ENCODE measurements around the gene ERVH48-1. TPM values are rescaled to one million over a fixed set of nuclear protein-coding genes. Genes with fewer than 3 reads are reported as not detected.
"Not testable (repeated sequence)": the region's sequence is repeated elsewhere in the genome, so short reads cannot be mapped to it uniquely, and the experiment has no call there.

The ERVH48-1 gene
- total RNA-seq, 1 experiment from 2014 or later, result 0.05 TPM

- no TSS peak for BruUV-seq (replicated peaks)
- ChIA-PET POLR2A (no interaction called here), CTCF (no interaction called here)
- Histone ChIP-seq H3K9me3 (ENCODE audit: control insufficient read depth, insufficient read depth, low read depth, low read length) (no peaks in the 10 kb centered on the region), H3K4me1 (ENCODE audit: control insufficient read depth, insufficient read depth, low read length) (peaks cover 12% of the 10 kb centered on the region), H3K27ac (ENCODE audit: low read length) (no peak overlapping the region), H3K4me3 (ENCODE audit: low read depth in 2 of 2, low read length in 2 of 2) (no peak overlapping the region), H3K27me3 (ENCODE audit: control insufficient read depth, insufficient read depth, low read length) (no peaks in the 10 kb centered on the region), H3K36me3 (ENCODE audit: control insufficient read depth, insufficient read depth, low read length) (no peaks in the 10 kb centered on the region)
- intact Hi-C loops (cut with micrococcal nuclease; ENCODE audit: unreplicated experiment), result no loop called here
- ATAC-seq (no peak), DNase-seq (ENCODE audit: low read depth, low spot score) (no peak)
- in situ Hi-C loops (cut with HindIII; ENCODE audit: low pct_unique_long_range_greater_than_20kb, low sequenced_read_pairs), result no loop called here
- TF ChIP-seq TCF7L2 (IDR thresholded peaks at IDR 0.05; ENCODE audit: low read depth, low read length) (no peak), REST (IDR thresholded peaks at IDR 0.05; ENCODE audit: insufficient read depth in 1 of 2, low read depth in 2 of 2, low read length in 1 of 2) (no peak), SIN3A (IDR thresholded peaks at IDR 0.05; ENCODE audit: borderline replicate concordance, insufficient read depth, low read depth, low read length) (no peak), POLR2AphosphoS5 (IDR thresholded peaks at IDR 0.05; ENCODE audit: low read depth, low read length) (no peak)
- TF ChIP-seq, protein P1, sequence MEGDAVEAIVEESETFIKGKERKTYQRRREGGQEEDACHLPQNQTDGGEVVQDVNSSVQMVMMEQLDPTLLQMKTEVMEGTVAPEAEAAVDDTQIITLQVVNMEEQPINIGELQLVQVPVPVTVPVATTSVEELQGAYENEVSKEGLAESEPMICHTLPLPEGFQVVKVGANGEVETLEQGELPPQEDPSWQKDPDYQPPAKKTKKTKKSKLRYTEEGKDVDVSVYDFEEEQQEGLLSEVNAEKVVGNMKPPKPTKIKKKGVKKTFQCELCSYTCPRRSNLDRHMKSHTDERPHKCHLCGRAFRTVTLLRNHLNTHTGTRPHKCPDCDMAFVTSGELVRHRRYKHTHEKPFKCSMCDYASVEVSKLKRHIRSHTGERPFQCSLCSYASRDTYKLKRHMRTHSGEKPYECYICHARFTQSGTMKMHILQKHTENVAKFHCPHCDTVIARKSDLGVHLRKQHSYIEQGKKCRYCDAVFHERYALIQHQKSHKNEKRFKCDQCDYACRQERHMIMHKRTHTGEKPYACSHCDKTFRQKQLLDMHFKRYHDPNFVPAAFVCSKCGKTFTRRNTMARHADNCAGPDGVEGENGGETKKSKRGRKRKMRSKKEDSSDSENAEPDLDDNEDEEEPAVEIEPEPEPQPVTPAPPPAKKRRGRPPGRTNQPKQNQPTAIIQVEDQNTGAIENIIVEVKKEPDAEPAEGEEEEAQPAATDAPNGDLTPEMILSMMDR (IDR thresholded peaks at IDR 0.05), result no peak
Observed at GRCh38 chr21:42970946-42971653, 45.7 kb upstream of the ERVH48-1 start.

DNA sequence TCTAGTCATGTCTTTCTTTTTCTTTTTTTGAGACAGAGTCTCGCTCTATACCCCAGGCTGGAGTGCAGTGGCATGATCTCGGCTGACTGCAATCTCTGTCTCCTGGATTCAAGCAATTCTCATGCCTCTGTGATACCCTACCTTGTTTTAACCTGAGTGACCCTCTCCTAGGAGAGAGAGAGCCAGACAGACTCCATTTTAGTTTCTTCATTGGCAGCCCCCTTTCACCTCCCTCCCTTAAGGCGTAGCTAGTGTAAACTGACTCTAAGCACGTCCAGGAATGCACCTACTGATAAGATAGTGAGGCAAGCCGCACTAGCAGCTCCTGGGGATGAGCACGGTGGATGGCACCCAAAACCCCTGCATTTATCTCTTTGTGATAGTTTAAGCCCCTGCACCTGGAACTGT, 43.8 kb upstream of the ERVH48-1 start:
- Histone ChIP-seq H3K9me3 (ENCODE audit: control insufficient read depth, insufficient read depth, low read depth, low read length) (no peaks in the 10 kb centered on the region), H3K36me3 (ENCODE audit: control insufficient read depth, insufficient read depth, low read length) (no peaks in the 10 kb centered on the region), H3K27ac (ENCODE audit: low read length) (no peak overlapping the region), H3K4me1 (ENCODE audit: control insufficient read depth, insufficient read depth, low read length) (peaks cover 9% of the 10 kb centered on the region), H3K4me3 (ENCODE audit: low read depth in 2 of 2, low read length in 2 of 2) (no peak overlapping the region), H3K27me3 (ENCODE audit: control insufficient read depth, insufficient read depth, low read length) (no peaks in the 10 kb centered on the region)
- no peak for ATAC-seq
- CTCF ChIA-PET, result no interaction called here
- no peak for TF ChIP-seq POLR2AphosphoS5 (IDR thresholded peaks at IDR 0.05; ENCODE audit: low read depth, low read length)
- no peak for TF ChIP-seq TCF7L2 (IDR thresholded peaks at IDR 0.05; ENCODE audit: low read depth, low read length)
- TF ChIP-seq, protein P1 (IDR thresholded peaks at IDR 0.05), result no peak
- TF ChIP-seq SIN3A (IDR thresholded peaks at IDR 0.05; ENCODE audit: borderline replicate concordance, insufficient read depth, low read depth, low read length), result no peak
- no peak for TF ChIP-seq REST (IDR thresholded peaks at IDR 0.05; ENCODE audit: insufficient read depth in 1 of 2, low read depth in 2 of 2, low read length in 1 of 2)
- DNase-seq (ENCODE audit: low read depth, low spot score), result no peak
- in situ Hi-C loops (cut with HindIII; ENCODE audit: low pct_unique_long_range_greater_than_20kb, low sequenced_read_pairs), result no loop called here
- POLR2A ChIA-PET, result interaction anchor here (0.6 kb wide), 1 partner anchor 9 kb away, joined by 7 read pairs; no protein-coding TSS in a partner anchor
- intact Hi-C loops (cut with micrococcal nuclease; ENCODE audit: unreplicated experiment), result no loop called here
- no TSS peak for BruUV-seq (replicated peaks)

- H3K4me3 ChIP-seq (ENCODE audit: low read depth in 2 of 2, low read length in 2 of 2); H3K27ac ChIP-seq (ENCODE audit: low read length); DNase-seq (ENCODE audit: low read depth, low spot score); H3K9me3 ChIP-seq (ENCODE audit: control insufficient read depth, insufficient read depth, low read depth, low read length); intact Hi-C loops (cut with micrococcal nuclease; ENCODE audit: unreplicated experiment); in situ Hi-C loops (cut with HindIII; ENCODE audit: low pct_unique_long_range_greater_than_20kb, low sequenced_read_pairs); H3K4me1 ChIP-seq (ENCODE audit: control insufficient read depth, insufficient read depth, low read length); H3K36me3 ChIP-seq (ENCODE audit: control insufficient read depth, insufficient read depth, low read length); POLR2A ChIA-PET; BruUV-seq (replicated peaks); CTCF ChIA-PET; H3K27me3 ChIP-seq (ENCODE audit: control insufficient read depth, insufficient read depth, low read length); ATAC-seq: not testable (repeated sequence)
Observed at GRCh38 chr21:42967616-42968015, 42.2 kb upstream of the ERVH48-1 start.
